HEK293 (cell line): ENCODE measurements around the gene SLC19A1.

Experiments
- CTCF ChIA-PET: fragments of 350-600 bp; formaldehyde crosslinking; extraction: SDS; loops from one replicate; lab custom pipeline; 2021; ENCODE audit warnings: antibody characterized with exemption; lab: Yijun Ruan, JAX
- POLR2A ChIA-PET: fragments of 300-600 bp; formaldehyde crosslinking; extraction: SDS; loops from one replicate; lab custom pipeline; 2020; ENCODE audit warnings: antibody characterized with exemption, inconsistent platforms; lab: Yijun Ruan, JAX
- H3K27ac ChIP-seq: fragments of 200-500 bp; sonication (Bioruptor generic); 2 replicates; pipeline ENCODE4 v1.5.1; 2014; ENCODE audit warnings: low read depth, low read length, control low read depth, inconsistent platforms; ENCODE audit errors: extremely low read depth
- H3K36me3 ChIP-seq, 2 experiments: fragments of 200-500 bp in 1 of 2; sonication (Bioruptor generic) in 1 of 2; 1 replicate in 1 of 2; 2 replicates in 1 of 2; pipeline ENCODE4 v1.5.1; 2014 to 2017; ENCODE audit warnings: inconsistent platforms in 2 of 2, low read length in 2 of 2; ENCODE audit not compliant: control insufficient read depth in 2 of 2, insufficient read depth in 1 of 2
- H3K4me1 ChIP-seq: fragments of 200-500 bp; sonication (Bioruptor generic); 2 replicates; pipeline ENCODE4 v1.5.1; 2014; ENCODE audit warnings: mild to moderate bottlenecking, low read length, inconsistent platforms; ENCODE audit not compliant: control insufficient read depth, insufficient read depth
- H3K4me3 ChIP-seq: 2 replicates; pipeline ENCODE4 v1.5.1; 2011; ENCODE audit warnings: low read depth, mild to moderate bottlenecking, control low read depth, low read length, moderate library complexity
- H3K9me3 ChIP-seq: fragments of 200-500 bp; sonication (Bioruptor generic); 2 replicates; pipeline ENCODE4 v1.5.1; 2014; ENCODE audit warnings: low read depth, low read length, inconsistent platforms; ENCODE audit not compliant: control insufficient read depth, insufficient read depth
- HOXC10 ChIP-seq: sonication (generic); formaldehyde crosslinking; IDR thresholded peaks from 2 replicates; pipeline ENCODE4 v1.8.1; 2023; ENCODE audit warnings: mild to moderate bottlenecking, missing genetic modification reagents
- KLF16 ChIP-seq: fragments of 450-650 bp; formaldehyde crosslinking; IDR thresholded peaks from 2 replicates; pipeline ENCODE4 v1.5.1; 2017; ENCODE audit warnings: missing biosample characterization, missing genetic modification characterization
- MEIS1 ChIP-seq: sonication (generic); formaldehyde crosslinking; IDR thresholded peaks from 2 replicates; pipeline ENCODE4 v1.8.1; 2022; ENCODE audit warnings: missing genetic modification reagents, mild to moderate bottlenecking, borderline replicate concordance
- OSR2 ChIP-seq: fragments of 450-650 bp; formaldehyde crosslinking; IDR thresholded peaks from 2 replicates; pipeline ENCODE4 v1.5.1; 2016; ENCODE audit warnings: missing biosample characterization, missing genetic modification characterization
- PRDM6 ChIP-seq: fragments of 450-650 bp; formaldehyde crosslinking; IDR thresholded peaks from 2 replicates; pipeline ENCODE4 v1.5.1; 2017; ENCODE audit warnings: missing biosample characterization, missing genetic modification characterization
- SETDB1 ChIP-seq: IDR thresholded peaks from one replicate; pipeline ENCODE4 v1.6.1; 2017; ENCODE audit warnings: mild to moderate bottlenecking, low read length, moderate library complexity, mixed read lengths; ENCODE audit not compliant: insufficient read length
- SP2 ChIP-seq: fragments of 450-650 bp; formaldehyde crosslinking; IDR thresholded peaks from 2 replicates; pipeline ENCODE4 v1.5.1; 2016; ENCODE audit warnings: missing biosample characterization, missing genetic modification characterization
- YY1 ChIP-seq: fragments of 450-650 bp; formaldehyde crosslinking; IDR thresholded peaks from 2 replicates; pipeline ENCODE4 v1.5.1; 2018; ENCODE audit warnings: missing biosample characterization, missing genetic modification characterization
- ZBTB48 ChIP-seq: fragments of 450-650 bp; formaldehyde crosslinking; IDR thresholded peaks from 2 replicates; pipeline ENCODE4 v1.5.1; 2016; ENCODE audit warnings: missing biosample characterization, missing genetic modification characterization
- ZNF132 ChIP-seq: fragments of 450-650 bp; formaldehyde crosslinking; IDR thresholded peaks from 2 replicates; pipeline ENCODE4 v1.5.1; 2017; ENCODE audit warnings: missing biosample characterization, missing genetic modification characterization, borderline replicate concordance
- ZNF155 ChIP-seq: fragments of 450-650 bp; formaldehyde crosslinking; IDR thresholded peaks from 2 replicates; pipeline ENCODE4 v1.5.1; 2016; ENCODE audit warnings: missing biosample characterization, missing genetic modification characterization
- ZNF157 ChIP-seq: fragments of 450-650 bp; formaldehyde crosslinking; IDR thresholded peaks from 2 replicates; pipeline ENCODE4 v1.5.1; 2016; ENCODE audit warnings: missing biosample characterization, missing genetic modification characterization
- ZNF214 ChIP-seq: fragments of 450-650 bp; formaldehyde crosslinking; IDR thresholded peaks from 2 replicates; pipeline ENCODE4 v1.5.1; 2017; ENCODE audit warnings: missing biosample characterization, mild to moderate bottlenecking, missing genetic modification characterization, borderline replicate concordance
- ZNF280D ChIP-seq: fragments of 450-650 bp; formaldehyde crosslinking; IDR thresholded peaks from 2 replicates; pipeline ENCODE4 v1.5.1; 2016; ENCODE audit warnings: missing biosample characterization, missing genetic modification characterization
- ZNF529 ChIP-seq: fragments of 450-650 bp; formaldehyde crosslinking; IDR thresholded peaks from 2 replicates; pipeline ENCODE4 v1.5.1; 2017; ENCODE audit warnings: missing genetic modification characterization, missing biosample characterization; ENCODE audit not compliant: insufficient replicate concordance
- ZNF555 ChIP-seq: fragments of 450-650 bp; formaldehyde crosslinking; conservative IDR thresholded peaks from 2 replicates; pipeline ENCODE4 v1.5.1; 2017; ENCODE audit warnings: missing biosample characterization, mild to moderate bottlenecking, missing genetic modification characterization, inconsistent platforms
- ZNF621 ChIP-seq: fragments of 450-650 bp; formaldehyde crosslinking; IDR thresholded peaks from 2 replicates; pipeline ENCODE4 v1.5.1; 2017; ENCODE audit warnings: missing biosample characterization, missing genetic modification characterization
- ZNF623 ChIP-seq: fragments of 450-650 bp; formaldehyde crosslinking; IDR thresholded peaks from 2 replicates; pipeline ENCODE4 v1.5.1; 2016; ENCODE audit warnings: missing biosample characterization, missing genetic modification characterization
- ZNF639 ChIP-seq: fragments of 450-650 bp; formaldehyde crosslinking; IDR thresholded peaks from 2 replicates; pipeline ENCODE4 v1.5.1; 2016; ENCODE audit warnings: missing biosample characterization, missing genetic modification characterization
- ZNF654 ChIP-seq: fragments of 450-650 bp; formaldehyde crosslinking; IDR thresholded peaks from 2 replicates; pipeline ENCODE4 v1.5.1; 2016; ENCODE audit warnings: low read depth, missing biosample characterization, missing genetic modification characterization
- ZNF677 ChIP-seq: fragments of 450-650 bp; IDR thresholded peaks from 2 replicates; pipeline ENCODE4 v1.5.0; 2018; ENCODE audit warnings: missing biosample characterization, mild to moderate bottlenecking, missing genetic modification characterization, moderate library complexity
- TF ChIP-seq, protein P1 (sequence below): fragments of 450-650 bp; formaldehyde crosslinking; IDR thresholded peaks from 2 replicates; pipeline ENCODE4 v1.5.1; 2016; ENCODE audit warnings: missing biosample characterization, missing genetic modification characterization
- TF ChIP-seq, protein P2 (sequence below): fragments of 450-650 bp; formaldehyde crosslinking; IDR thresholded peaks from 2 replicates; pipeline ENCODE4; 2016; ENCODE audit warnings: missing biosample characterization, missing genetic modification characterization
- TF ChIP-seq, protein P3 (sequence below): fragments of 450-650 bp; formaldehyde crosslinking; IDR thresholded peaks from 2 replicates; pipeline ENCODE4 v1.5.1; 2016; ENCODE audit warnings: missing biosample characterization, missing genetic modification characterization
- TF ChIP-seq, protein P4 (sequence below): fragments of 450-650 bp; formaldehyde crosslinking; IDR thresholded peaks from 2 replicates; pipeline ENCODE4 v1.5.1; 2016; ENCODE audit warnings: missing biosample characterization, missing genetic modification characterization, low read depth

The SLC19A1 gene

DNA sequence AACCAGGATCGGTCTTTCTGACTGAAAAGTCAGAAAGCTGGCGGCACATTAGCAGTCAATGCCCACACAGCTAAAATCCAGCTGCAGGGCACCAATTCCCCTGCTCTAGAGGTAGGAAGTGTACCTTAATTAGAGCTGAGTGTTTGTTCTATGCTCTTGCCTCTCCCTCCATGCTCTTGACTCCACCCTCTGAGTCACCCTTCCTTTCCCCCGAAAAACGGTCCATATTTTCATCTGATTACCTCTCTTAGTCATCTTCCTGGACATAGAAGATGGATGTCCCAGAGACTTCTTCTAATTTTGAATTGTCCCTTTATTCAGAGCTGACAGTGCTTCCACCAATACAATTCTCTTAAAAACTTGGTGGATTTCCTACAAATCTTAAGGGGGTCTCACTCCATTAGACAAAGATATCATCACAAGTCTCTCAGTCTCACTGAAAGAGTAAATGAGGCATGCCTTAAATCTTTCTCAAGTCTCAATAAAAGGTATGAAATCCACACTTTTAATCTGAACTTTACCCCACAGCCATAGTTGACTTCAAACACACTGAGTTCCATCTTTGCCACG, 44.1 kb upstream of the SLC19A1 start:
- ChIA-PET CTCF (interaction anchor here (1.2 kb wide), 2 partner anchors 10 to 234 kb away, joined by 3 to 5 read pairs; no protein-coding TSS in a partner anchor), POLR2A (no interaction called here)
- Histone ChIP-seq H3K4me1 (no peaks in the 10 kb centered on the region), H3K9me3 (no peaks in the 10 kb centered on the region), H3K36me3 (no peaks in the 10 kb centered on the region), H3K4me3 (no peak overlapping the region), H3K27ac (no peak overlapping the region)
- TF ChIP-seq, protein P1, sequence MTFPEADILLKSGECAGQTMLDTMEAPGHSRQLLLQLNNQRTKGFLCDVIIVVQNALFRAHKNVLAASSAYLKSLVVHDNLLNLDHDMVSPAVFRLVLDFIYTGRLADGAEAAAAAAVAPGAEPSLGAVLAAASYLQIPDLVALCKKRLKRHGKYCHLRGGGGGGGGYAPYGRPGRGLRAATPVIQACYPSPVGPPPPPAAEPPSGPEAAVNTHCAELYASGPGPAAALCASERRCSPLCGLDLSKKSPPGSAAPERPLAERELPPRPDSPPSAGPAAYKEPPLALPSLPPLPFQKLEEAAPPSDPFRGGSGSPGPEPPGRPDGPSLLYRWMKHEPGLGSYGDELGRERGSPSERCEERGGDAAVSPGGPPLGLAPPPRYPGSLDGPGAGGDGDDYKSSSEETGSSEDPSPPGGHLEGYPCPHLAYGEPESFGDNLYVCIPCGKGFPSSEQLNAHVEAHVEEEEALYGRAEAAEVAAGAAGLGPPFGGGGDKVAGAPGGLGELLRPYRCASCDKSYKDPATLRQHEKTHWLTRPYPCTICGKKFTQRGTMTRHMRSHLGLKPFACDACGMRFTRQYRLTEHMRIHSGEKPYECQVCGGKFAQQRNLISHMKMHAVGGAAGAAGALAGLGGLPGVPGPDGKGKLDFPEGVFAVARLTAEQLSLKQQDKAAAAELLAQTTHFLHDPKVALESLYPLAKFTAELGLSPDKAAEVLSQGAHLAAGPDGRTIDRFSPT (tag by site-specific recombination), result no peak
- TF ChIP-seq ZNF132 (tag by site-specific recombination) (no peak), ZNF155 (tag by site-specific recombination) (no peak), SETDB1 (peak; percentile 95), ZNF623 (tag by site-specific recombination) (no peak), PRDM6 (tag by site-specific recombination) (no peak), ZNF639 (tag by site-specific recombination) (peak; percentile 67), ZBTB48 (tag by site-specific recombination) (no peak), HOXC10 (CRISPR knock-in tag) (no peak), ZNF621 (tag by site-specific recombination) (no peak), ZNF654 (no peak), ZNF157 (tag by site-specific recombination) (no peak), ZNF529 (peak; percentile 75), MEIS1 (CRISPR knock-in tag) (no peak), ZNF677 (tag by site-specific recombination) (no peak), KLF16 (tag by site-specific recombination) (no peak), ZNF214 (tag by site-specific recombination) (no peak), SP2 (tag by site-specific recombination) (no peak), OSR2 (tag by site-specific recombination) (no peak), ZNF280D (tag by site-specific recombination) (peak; percentile 100), YY1 (tag by site-specific recombination) (no peak), ZNF555 (tag by site-specific recombination) (no peak)
- TF ChIP-seq, protein P2, sequence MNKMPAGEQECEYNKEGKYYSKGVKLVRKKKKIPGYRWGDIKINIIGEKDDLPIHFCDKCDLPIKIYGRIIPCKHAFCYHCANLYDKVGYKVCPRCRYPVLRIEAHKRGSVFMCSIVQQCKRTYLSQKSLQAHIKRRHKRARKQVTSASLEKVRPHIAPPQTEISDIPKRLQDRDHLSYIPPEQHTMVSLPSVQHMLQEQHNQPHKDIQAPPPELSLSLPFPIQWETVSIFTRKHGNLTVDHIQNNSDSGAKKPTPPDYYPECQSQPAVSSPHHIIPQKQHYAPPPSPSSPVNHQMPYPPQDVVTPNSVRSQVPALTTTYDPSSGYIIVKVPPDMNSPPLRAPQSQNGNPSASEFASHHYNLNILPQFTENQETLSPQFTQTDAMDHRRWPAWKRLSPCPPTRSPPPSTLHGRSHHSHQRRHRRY (tag by site-specific recombination), result no peak
- TF ChIP-seq, protein P3, sequence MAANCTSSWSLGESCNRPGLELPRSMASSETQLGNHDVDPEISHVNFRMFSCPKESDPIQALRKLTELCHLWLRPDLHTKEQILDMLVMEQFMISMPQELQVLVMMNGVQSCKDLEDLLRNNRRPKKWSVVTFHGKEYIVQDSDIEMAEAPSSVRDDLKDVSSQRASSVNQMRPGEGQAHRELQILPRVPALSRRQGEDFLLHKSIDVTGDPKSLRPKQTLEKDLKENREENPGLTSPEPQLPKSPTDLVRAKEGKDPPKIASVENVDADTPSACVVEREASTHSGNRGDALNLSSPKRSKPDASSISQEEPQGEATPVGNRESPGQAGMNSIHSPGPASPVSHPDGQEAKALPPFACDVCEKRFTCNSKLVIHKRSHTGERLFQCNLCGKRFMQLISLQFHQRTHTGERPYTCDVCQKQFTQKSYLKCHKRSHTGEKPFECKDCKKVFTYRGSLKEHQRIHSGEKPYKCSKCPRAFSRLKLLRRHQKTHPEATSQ (tag by site-specific recombination), result peak; percentile 83; the same call in 1 of the 2 replicates
- TF ChIP-seq, protein P4, sequence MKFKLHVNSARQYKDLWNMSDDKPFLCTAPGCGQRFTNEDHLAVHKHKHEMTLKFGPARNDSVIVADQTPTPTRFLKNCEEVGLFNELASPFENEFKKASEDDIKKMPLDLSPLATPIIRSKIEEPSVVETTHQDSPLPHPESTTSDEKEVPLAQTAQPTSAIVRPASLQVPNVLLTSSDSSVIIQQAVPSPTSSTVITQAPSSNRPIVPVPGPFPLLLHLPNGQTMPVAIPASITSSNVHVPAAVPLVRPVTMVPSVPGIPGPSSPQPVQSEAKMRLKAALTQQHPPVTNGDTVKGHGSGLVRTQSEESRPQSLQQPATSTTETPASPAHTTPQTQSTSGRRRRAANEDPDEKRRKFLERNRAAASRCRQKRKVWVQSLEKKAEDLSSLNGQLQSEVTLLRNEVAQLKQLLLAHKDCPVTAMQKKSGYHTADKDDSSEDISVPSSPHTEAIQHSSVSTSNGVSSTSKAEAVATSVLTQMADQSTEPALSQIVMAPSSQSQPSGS (tag by site-specific recombination), result no peak
